ENCODE results near the gene TRIM4.
"Not testable (repeated sequence)": the region's sequence is repeated elsewhere in the genome, so short reads cannot be mapped to it uniquely, and the experiment has no call there.

TRIM4 gene

DNA sequence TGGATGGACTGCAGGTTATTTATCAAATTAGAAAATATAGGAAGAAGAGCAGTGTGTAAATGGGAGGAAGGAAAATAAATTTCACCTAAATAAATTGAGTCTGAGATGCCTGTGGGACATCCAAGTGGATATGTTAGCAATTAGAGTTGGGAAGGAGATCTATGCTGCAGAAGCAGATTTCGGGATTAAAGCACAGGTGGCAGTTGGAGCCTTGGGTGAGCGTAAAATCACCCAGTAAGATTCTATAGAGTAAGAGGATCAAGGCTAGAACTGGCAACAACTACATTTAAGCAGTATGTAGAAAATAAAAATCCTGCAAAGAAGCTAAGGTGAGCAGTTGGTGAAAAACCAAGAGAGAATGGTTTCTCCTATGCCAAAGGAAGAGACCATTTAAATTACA is 8.4 kb downstream of the TRIM4 start:
- peaks cover 41% of the 10 kb centered on the region for H3K36me3 ChIP-seq (ENCODE audit: insufficient read depth, low read length)

GRCh38 chr7:99901581-99901980 is 17.7 kb downstream of the TRIM4 start:
- peaks cover 71% of the 10 kb centered on the region for H3K36me3 ChIP-seq (ENCODE audit: insufficient read depth, low read length)
- no peaks in the 10 kb centered on the region for H3K9me3 ChIP-seq (replicated peaks; ENCODE audit: low read length)
- H3K4me2 ChIP-seq (ENCODE audit: low read length): no peak overlapping the region
- H3K27me3 ChIP-seq (ENCODE audit: control insufficient read depth, insufficient read depth, low read length): no peaks in the 10 kb centered on the region
- H3K9ac ChIP-seq (ENCODE audit: low read depth, low read length): no peak overlapping the region
- no peak overlapping the region for H3K4me3 ChIP-seq (ENCODE audit: low read length)
- no peaks in the 10 kb centered on the region for H3K4me1 ChIP-seq (ENCODE audit: control insufficient read depth, insufficient read depth, low read length)

More for the DNA sequence above, 8.4 kb downstream of the TRIM4 start:
- no peak overlapping the region for H3K4me2 ChIP-seq (ENCODE audit: low read length)
- H3K27me3 ChIP-seq (ENCODE audit: control insufficient read depth, insufficient read depth, low read length): no peaks in the 10 kb centered on the region
- no peaks in the 10 kb centered on the region for H3K9me3 ChIP-seq (replicated peaks; ENCODE audit: low read length)
- no peak overlapping the region for H3K4me3 ChIP-seq (ENCODE audit: low read length)
- H3K4me1 ChIP-seq (ENCODE audit: control insufficient read depth, insufficient read depth, low read length): peaks cover 6% of the 10 kb centered on the region
- no peak overlapping the region for H3K9ac ChIP-seq (ENCODE audit: low read depth, low read length)

DNA sequence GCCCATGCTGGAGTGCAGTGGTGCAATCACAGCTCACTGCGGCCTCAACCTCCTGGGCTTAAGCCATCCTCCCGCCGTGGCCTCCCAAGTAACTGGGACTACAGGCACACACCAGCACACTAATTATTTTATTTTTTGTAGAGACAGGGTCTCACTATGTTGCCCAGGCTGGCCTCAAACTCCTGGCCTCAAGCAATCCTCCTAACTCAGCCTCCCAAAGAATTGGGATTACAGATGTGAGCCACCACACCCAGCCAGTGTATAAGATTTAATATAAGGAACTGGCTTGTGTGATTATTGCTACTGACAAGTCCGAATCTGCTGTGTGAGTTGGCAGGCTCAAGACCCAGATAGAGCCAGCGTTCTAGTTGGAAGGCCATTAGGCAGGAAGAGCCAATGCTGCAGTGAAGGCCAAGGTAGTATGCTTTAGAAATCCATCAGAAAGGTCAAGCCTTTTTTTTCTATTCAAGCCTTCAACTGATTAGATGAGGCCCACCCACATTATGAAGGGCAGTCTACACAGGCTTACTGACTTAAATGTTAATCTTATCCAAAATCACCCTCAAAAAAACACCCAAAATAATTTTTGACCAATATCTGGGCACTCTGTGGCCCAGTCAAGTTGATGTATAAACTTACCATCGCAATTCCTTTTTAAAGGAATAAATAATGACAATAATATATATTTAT is 19.4 kb downstream of the TRIM4 start:
- H3K27me3 ChIP-seq (ENCODE audit: control insufficient read depth, insufficient read depth, low read length): no peaks in the 10 kb centered on the region
- H3K4me2 ChIP-seq (ENCODE audit: low read length): no peak overlapping the region
- H3K36me3 ChIP-seq (ENCODE audit: insufficient read depth, low read length): peaks cover 57% of the 10 kb centered on the region

DNA sequence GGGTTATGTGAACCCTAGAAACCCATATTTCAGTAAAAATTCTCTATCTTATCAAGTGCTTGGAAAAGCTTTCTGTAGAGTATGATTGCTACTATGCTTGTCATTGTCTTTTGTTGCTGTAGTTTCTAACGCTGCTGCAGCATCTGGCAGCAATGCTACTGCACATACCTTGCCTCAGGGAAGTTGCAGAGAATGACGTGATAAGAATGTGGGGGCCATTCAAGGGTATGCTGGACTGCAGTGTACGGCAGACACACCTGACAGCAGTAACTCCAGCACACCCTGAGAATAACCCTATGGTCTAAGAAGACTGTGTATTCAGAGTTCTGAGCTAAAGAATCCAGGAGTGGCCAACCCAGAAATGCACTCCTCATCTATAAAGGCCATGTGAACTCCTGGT is 20.5 kb downstream of the TRIM4 start:
- no peak overlapping the region for H3K4me3 ChIP-seq (ENCODE audit: low read length)
- H3K4me1 ChIP-seq (ENCODE audit: control insufficient read depth, insufficient read depth, low read length): no peaks in the 10 kb centered on the region
- H3K4me2 ChIP-seq (ENCODE audit: low read length): no peak overlapping the region
- H3K36me3 ChIP-seq (ENCODE audit: insufficient read depth, low read length): peaks cover 47% of the 10 kb centered on the region
- no peaks in the 10 kb centered on the region for H3K27me3 ChIP-seq (ENCODE audit: control insufficient read depth, insufficient read depth, low read length)
- H3K9me3 ChIP-seq (replicated peaks; ENCODE audit: low read length): no peaks in the 10 kb centered on the region
- no peak overlapping the region for H3K9ac ChIP-seq (ENCODE audit: low read depth, low read length)

More for the DNA sequence above, 19.4 kb downstream of the TRIM4 start:
- no peaks in the 10 kb centered on the region for H3K9me3 ChIP-seq (replicated peaks; ENCODE audit: low read length)
- H3K4me1 ChIP-seq (ENCODE audit: control insufficient read depth, insufficient read depth, low read length): no peaks in the 10 kb centered on the region
- H3K4me3 ChIP-seq (ENCODE audit: low read length): no peak overlapping the region
- no peak overlapping the region for H3K9ac ChIP-seq (ENCODE audit: low read depth, low read length)

DNA sequence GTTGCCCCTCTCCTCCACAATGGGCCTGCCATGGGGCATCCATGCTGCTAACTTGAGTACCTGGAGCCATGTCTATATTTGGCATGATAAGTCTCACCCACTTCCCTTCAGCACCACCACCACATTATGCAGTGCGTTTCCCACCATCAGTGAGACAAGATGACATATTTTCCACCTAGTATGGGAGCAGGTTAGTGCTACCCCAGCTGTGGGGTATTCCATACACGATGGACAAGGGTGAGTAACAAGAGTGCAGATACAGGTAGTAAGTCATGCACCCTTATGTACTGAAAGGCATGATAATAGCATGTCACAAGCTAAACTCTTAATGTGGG is 21.3 kb downstream of the TRIM4 start:
- H3K27me3 ChIP-seq (ENCODE audit: control insufficient read depth, insufficient read depth, low read length): no peaks in the 10 kb centered on the region
- no peaks in the 10 kb centered on the region for H3K9me3 ChIP-seq (replicated peaks; ENCODE audit: low read length)
- no peaks in the 10 kb centered on the region for H3K4me1 ChIP-seq (ENCODE audit: control insufficient read depth, insufficient read depth, low read length)
- H3K9ac ChIP-seq (ENCODE audit: low read depth, low read length): no peak overlapping the region
- H3K4me2 ChIP-seq (ENCODE audit: low read length): no peak overlapping the region
- peaks cover 39% of the 10 kb centered on the region for H3K36me3 ChIP-seq (ENCODE audit: insufficient read depth, low read length)
- H3K4me3 ChIP-seq (ENCODE audit: low read length): no peak overlapping the region

GRCh38 chr7:99897322-99898022 is 21.9 kb downstream of the TRIM4 start:
- no peak overlapping the region for H3K9ac ChIP-seq (ENCODE audit: low read depth, low read length)
- no peak overlapping the region for H3K4me3 ChIP-seq (ENCODE audit: low read length)
- H3K4me1 ChIP-seq (ENCODE audit: control insufficient read depth, insufficient read depth, low read length): no peaks in the 10 kb centered on the region
- H3K9me3 ChIP-seq (replicated peaks; ENCODE audit: low read length): no peaks in the 10 kb centered on the region
- no peaks in the 10 kb centered on the region for H3K27me3 ChIP-seq (ENCODE audit: control insufficient read depth, insufficient read depth, low read length)
- peaks cover 33% of the 10 kb centered on the region for H3K36me3 ChIP-seq (ENCODE audit: insufficient read depth, low read length)
- no peak overlapping the region for H3K4me2 ChIP-seq (ENCODE audit: low read length)

DNA sequence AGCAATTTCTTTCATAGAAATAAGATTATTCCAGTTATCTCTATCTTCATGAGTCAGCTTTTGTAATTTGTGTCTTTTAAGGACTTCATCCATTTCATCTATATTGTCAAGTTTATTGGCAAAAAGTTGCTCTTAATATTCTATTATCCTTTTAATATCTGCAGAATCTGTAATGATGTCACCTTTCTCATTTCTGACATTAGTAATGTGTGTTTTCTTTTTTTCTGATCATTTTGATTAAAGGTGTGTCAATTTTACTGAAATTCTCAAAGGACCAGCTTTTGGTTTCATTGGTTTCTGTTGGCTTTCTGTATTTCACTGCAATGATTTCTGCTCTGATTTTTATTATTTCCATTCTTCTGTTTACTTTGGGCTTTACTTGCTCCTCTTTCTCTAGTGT is 24.6 kb downstream of the TRIM4 start:
- no peaks in the 10 kb centered on the region for H3K9me3 ChIP-seq (replicated peaks; ENCODE audit: low read length)
- no peaks in the 10 kb centered on the region for H3K4me1 ChIP-seq (ENCODE audit: control insufficient read depth, insufficient read depth, low read length)
- H3K9ac ChIP-seq (ENCODE audit: low read depth, low read length): no peak overlapping the region
- no peak overlapping the region for H3K4me3 ChIP-seq (ENCODE audit: low read length)
- H3K4me2 ChIP-seq (ENCODE audit: low read length): no peak overlapping the region
- no peaks in the 10 kb centered on the region for H3K27me3 ChIP-seq (ENCODE audit: control insufficient read depth, insufficient read depth, low read length)
- H3K36me3 ChIP-seq (ENCODE audit: insufficient read depth, low read length): peaks cover 10% of the 10 kb centered on the region

GRCh38 chr7:99893280-99893679 is 26.1 kb downstream of the TRIM4 start:
- no peaks in the 10 kb centered on the region for H3K27me3 ChIP-seq (ENCODE audit: control insufficient read depth, insufficient read depth, low read length)
- H3K4me3 ChIP-seq (ENCODE audit: low read length): no peak overlapping the region
- no peaks in the 10 kb centered on the region for H3K36me3 ChIP-seq (ENCODE audit: insufficient read depth, low read length)
- H3K4me2 ChIP-seq (ENCODE audit: low read length): no peak overlapping the region
- H3K9ac ChIP-seq (ENCODE audit: low read depth, low read length): no peak overlapping the region
- no peaks in the 10 kb centered on the region for H3K4me1 ChIP-seq (ENCODE audit: control insufficient read depth, insufficient read depth, low read length)
- H3K9me3 ChIP-seq (replicated peaks; ENCODE audit: low read length): no peaks in the 10 kb centered on the region

DNA sequence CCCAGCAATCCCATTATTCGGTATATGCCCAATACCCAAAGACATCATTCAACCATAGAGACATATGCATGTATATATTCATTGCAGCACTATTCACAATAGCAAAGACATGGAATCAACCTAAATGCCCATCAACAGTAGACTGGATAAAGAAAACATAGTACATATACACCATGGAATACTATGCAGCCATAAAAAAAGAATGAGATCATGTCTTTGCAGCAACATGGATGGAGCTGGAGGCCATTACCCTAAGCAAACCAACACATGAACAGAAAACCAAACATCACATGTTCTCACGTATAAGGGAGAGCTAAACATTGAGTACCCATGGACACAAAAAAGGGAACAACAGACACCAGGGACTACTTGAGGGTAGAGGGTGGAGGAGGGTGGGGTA is 29.0 kb downstream of the TRIM4 start:
- not testable (repeated sequence) for H3K36me3 ChIP-seq (ENCODE audit: insufficient read depth, low read length); H3K27me3 ChIP-seq (ENCODE audit: control insufficient read depth, insufficient read depth, low read length); H3K9ac ChIP-seq (ENCODE audit: low read depth, low read length); H3K4me2 ChIP-seq (ENCODE audit: low read length); H3K4me1 ChIP-seq (ENCODE audit: control insufficient read depth, insufficient read depth, low read length); H3K4me3 ChIP-seq (ENCODE audit: low read length); H3K9me3 ChIP-seq (replicated peaks; ENCODE audit: low read length)

GRCh38 chr7:99888366-99888765 is 31.0 kb downstream of the TRIM4 start:
- H3K4me3 ChIP-seq (ENCODE audit: low read length); H3K4me1 ChIP-seq (ENCODE audit: control insufficient read depth, insufficient read depth, low read length); H3K9ac ChIP-seq (ENCODE audit: low read depth, low read length); H3K4me2 ChIP-seq (ENCODE audit: low read length); H3K27me3 ChIP-seq (ENCODE audit: control insufficient read depth, insufficient read depth, low read length); H3K9me3 ChIP-seq (replicated peaks; ENCODE audit: low read length); H3K36me3 ChIP-seq (ENCODE audit: insufficient read depth, low read length): not testable (repeated sequence)

DNA sequence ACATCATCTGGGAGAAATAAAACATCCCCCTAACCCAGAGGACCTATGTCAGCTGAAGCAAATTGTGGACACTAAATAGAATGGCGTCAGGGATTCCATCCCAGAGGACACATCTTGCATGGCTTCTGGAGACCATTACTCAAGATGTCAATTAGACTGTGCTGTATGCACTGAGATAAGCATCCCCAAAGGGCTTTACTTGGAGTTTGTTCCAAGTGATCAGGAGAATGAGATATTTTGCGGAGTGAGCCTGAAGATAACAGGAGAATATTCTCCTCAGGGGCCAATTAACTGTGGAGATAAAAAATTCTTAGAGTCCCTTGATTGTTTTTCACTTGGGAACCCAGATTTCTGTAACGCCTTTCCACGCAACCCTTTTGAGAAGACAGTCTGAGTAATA is 38.0 kb downstream of the TRIM4 start:
- H3K36me3 ChIP-seq (ENCODE audit: insufficient read depth, low read length): no peaks in the 10 kb centered on the region
- H3K9me3 ChIP-seq (replicated peaks; ENCODE audit: low read length): no peaks in the 10 kb centered on the region
- H3K9ac ChIP-seq (ENCODE audit: low read depth, low read length): no peak overlapping the region
- H3K27me3 ChIP-seq (ENCODE audit: control insufficient read depth, insufficient read depth, low read length): no peaks in the 10 kb centered on the region
- no peak overlapping the region for H3K4me2 ChIP-seq (ENCODE audit: low read length)
- no peaks in the 10 kb centered on the region for H3K4me1 ChIP-seq (ENCODE audit: control insufficient read depth, insufficient read depth, low read length)
- H3K4me3 ChIP-seq (ENCODE audit: low read length): no peak overlapping the region

- no peak within 1 kb of the TSS for H3K4me2 ChIP-seq (ENCODE audit: low read length)
- H3K9ac ChIP-seq (ENCODE audit: low read depth, low read length): no peak within 1 kb of the TSS
- no peaks in the 10 kb centered on the region for H3K4me1 ChIP-seq (ENCODE audit: control insufficient read depth, insufficient read depth, low read length)
- H3K27me3 ChIP-seq (ENCODE audit: control insufficient read depth, insufficient read depth, low read length): peaks cover 3% of the 10 kb centered on the region
- H3K4me3 ChIP-seq (ENCODE audit: low read length): no peak within 1 kb of the TSS
- H3K9me3 ChIP-seq (replicated peaks; ENCODE audit: low read length): no peaks in the 10 kb centered on the region
- no peaks in the 10 kb centered on the region for H3K36me3 ChIP-seq (ENCODE audit: insufficient read depth, low read length)
Measured at GRCh38 chr7:99876933-99877332, 42.4 kb downstream of the TRIM4 start, which contains the start of gene OR2AE1. Gene OR2AE1, minus strand, starts transcription at chr7:99877033. Its CDS starts 0 bp downstream, at chr7:99877033.

All from skeletal muscle satellite cell (primary cell).